GM23338 (cell line): Measurements from ENCODE around the gene SND1. TPM values are rescaled to one million over a fixed set of nuclear protein-coding genes. Genes with fewer than 3 reads are reported as not detected.

Experiments
- ATAC-seq: fragments of 200-7000 bp; cut with Tn5 transposase; 3 replicates; pipeline ENCODE4 v1.9.1; 2020
- DNase-seq: peaks from one replicate; pipeline ENCODE4 v3.0.0-alpha.2; 2015; ENCODE audit warnings: low spot score
- H2AFZ ChIP-seq: fragments of 200-600 bp; sonication (generic); 2 replicates; pipeline ENCODE4 v1.8.0; 2016; ENCODE audit warnings: antibody characterized with exemption, mild to moderate bottlenecking, moderate library complexity
- H3F3A ChIP-seq: fragments of 200-600 bp; sonication (generic); replicated peaks from 2 replicates; pipeline ENCODE4 v1.8.0; 2017; ENCODE audit warnings: antibody characterized with exemption, mixed run types, low read depth
- H3K27ac ChIP-seq: fragments of 200-600 bp; sonication (generic); 2 replicates; pipeline ENCODE4 v1.6.1; 2016; ENCODE audit warnings: low read depth
- H3K27me3 ChIP-seq: fragments of 200-600 bp; sonication (generic); 2 replicates; pipeline ENCODE4 v1.8.0; 2016; ENCODE audit warnings: mild to moderate bottlenecking, mixed run types, moderate library complexity; ENCODE audit not compliant: insufficient read depth
- H3K36me3 ChIP-seq: fragments of 200-600 bp; sonication (generic); 2 replicates; pipeline ENCODE4 v1.8.0; 2016; ENCODE audit warnings: mild to moderate bottlenecking; ENCODE audit not compliant: insufficient read depth
- H3K4me1 ChIP-seq: fragments of 200-600 bp; sonication (generic); 2 replicates; pipeline ENCODE4 v1.8.0; 2016; ENCODE audit warnings: mild to moderate bottlenecking, moderate library complexity; ENCODE audit not compliant: insufficient read depth
- H3K4me2 ChIP-seq: fragments of 200-600 bp; sonication (generic); 2 replicates; pipeline ENCODE4 v1.7.1; 2017; ENCODE audit warnings: mixed run types
- H3K4me3 ChIP-seq: fragments of 200-600 bp; sonication (generic); 2 replicates; pipeline ENCODE4 v1.6.1; 2016; ENCODE audit warnings: mixed run types
- H3K79me2 ChIP-seq: fragments of 200-600 bp; sonication (generic); replicated peaks from 2 replicates; pipeline ENCODE4 v1.8.0; 2017; ENCODE audit warnings: mild to moderate bottlenecking; ENCODE audit not compliant: insufficient read depth
- H3K9me2 ChIP-seq: fragments of 200-600 bp; sonication (generic); 2 replicates; pipeline ENCODE4 v1.8.0; 2017; ENCODE audit not compliant: insufficient read depth
- H4K20me1 ChIP-seq: fragments of 200-600 bp; sonication (generic); replicated peaks from 2 replicates; pipeline ENCODE4 v1.8.0; 2017; ENCODE audit warnings: mild to moderate bottlenecking; ENCODE audit not compliant: insufficient read depth
- H3K27ac Mint-ChIP-seq: 2 replicates; pipeline ENCODE4 v1.8.0; 2020; ENCODE audit warnings: inconsistent platforms, mild to moderate bottlenecking, moderate library complexity, mixed read lengths
- H3K27me3 Mint-ChIP-seq: 3 replicates; pipeline ENCODE4 v1.8.0; 2022; ENCODE audit warnings: low read depth, mild to moderate bottlenecking, moderate library complexity, mixed read lengths, inconsistent platforms; ENCODE audit not compliant: insufficient read depth, poor library complexity
- H3K36me3 Mint-ChIP-seq: 3 replicates; pipeline ENCODE4 v1.8.0; 2021; ENCODE audit warnings: low read depth, mild to moderate bottlenecking, inconsistent platforms, moderate library complexity, mixed read lengths
- H3K4me1 Mint-ChIP-seq: 3 replicates; pipeline ENCODE4 v1.8.0; 2020; ENCODE audit warnings: mild to moderate bottlenecking, inconsistent platforms, mixed read lengths
- H3K4me3 Mint-ChIP-seq: 3 replicates; pipeline ENCODE4 v1.8.0; 2021; ENCODE audit warnings: moderate library complexity, mild to moderate bottlenecking, inconsistent platforms, mixed read lengths
- H3K9me3 Mint-ChIP-seq: 3 replicates; pipeline ENCODE4 v1.8.0; 2020; ENCODE audit warnings: moderate library complexity, mild to moderate bottlenecking, inconsistent platforms, mixed read lengths
- ETS1 ChIP-seq: IDR thresholded peaks from 2 replicates; pipeline ENCODE4 v1.6.1; 2016; ENCODE audit warnings: antibody characterized with exemption
- NANOG ChIP-seq: IDR thresholded peaks from 2 replicates; pipeline ENCODE4 v1.6.1; 2016; ENCODE audit warnings: antibody characterized with exemption, borderline replicate concordance
- REST ChIP-seq: IDR thresholded peaks from one replicate; pipeline ENCODE4 v1.6.1; 2018; ENCODE audit warnings: antibody characterized with exemption; ENCODE audit not compliant: unreplicated experiment
- STAT1 ChIP-seq: IDR thresholded peaks from one replicate; pipeline ENCODE4 v1.6.1; 2016; ENCODE audit warnings: antibody characterized with exemption; ENCODE audit not compliant: unreplicated experiment
- ZNF114 ChIP-seq: fragments of 250-450 bp; sonication (Bioruptor Pico); IDR thresholded peaks from 2 replicates; pipeline ENCODE4 v1.5.0; 2020; ENCODE audit warnings: mild to moderate bottlenecking, moderate library complexity
- ZNF331 ChIP-seq: fragments of 250-450 bp; sonication (Bioruptor Pico); IDR thresholded peaks from 2 replicates; pipeline ENCODE4 v1.5.0; 2020; ENCODE audit warnings: low read depth, mild to moderate bottlenecking, moderate library complexity
- ZNF462 ChIP-seq: fragments of 250-450 bp; sonication (Bioruptor Pico); IDR thresholded peaks from 2 replicates; pipeline ENCODE4 v1.5.0; 2020; ENCODE audit warnings: mild to moderate bottlenecking, moderate library complexity
- polyA plus RNA-seq: library from polyadenylated mRNA; unstranded; fragments of >200 nt; fragmentation: Nextera tagmentation; extraction: Ambion mirVana; gene quantifications from 2 replicates; pipeline ENCODE4 v1.2.1, GENCODE V29; 2016
- total RNA-seq: library from RNA; depleted of rRNA; stranded (reverse); fragments of >200 nt; shearing (Covaris generic); gene quantifications from 2 replicates; pipeline ENCODE4 v1.2.3, GENCODE V29; 2014

The SND1 gene
- total and polyA plus RNA-seq, 2 experiments from 2014 or later = 107 to 254 TPM

GRCh38 chr7:128093614-128094570, 441.9 kb downstream of the SND1 start:
- ATAC-seq (no peak), DNase-seq (no peak)
- Histone ChIP-seq H4K20me1 (no peaks in the 10 kb centered on the region; the same call in none of the 2 replicates), H3K4me1 (no peaks in the 10 kb centered on the region), H3K4me2 (no peak overlapping the region), H3K27ac (no peak overlapping the region), H3K36me3 (no peaks in the 10 kb centered on the region; the same call in 1 of the 2 replicates), H3K4me3 (no peak overlapping the region), H3K79me2 (no peaks in the 10 kb centered on the region), H3K9me2 (no peaks in the 10 kb centered on the region), H3K27me3 (no peaks in the 10 kb centered on the region), H3F3A (no peaks in the 10 kb centered on the region), H2AFZ (no peak overlapping the region)
- peaks cover 6% of the 10 kb centered on the region; the same call in 2 of the 3 replicates for H3K4me1 Mint-ChIP-seq
- H3K36me3 Mint-ChIP-seq = peaks cover 36% of the 10 kb centered on the region
- peaks cover 16% of the 10 kb centered on the region for H3K27me3 Mint-ChIP-seq
- TF ChIP-seq ETS1 (no peak), ZNF114 (CRISPR knock-in tag) (no peak), REST (no peak), STAT1 (no peak), NANOG (no peak)
- H3K27ac Mint-ChIP-seq = peak overlapping the region; percentile 27; the same call in 1 of the 2 replicates
- H3K4me3 Mint-ChIP-seq = no peak overlapping the region
- H3K9me3 Mint-ChIP-seq = no peaks in the 10 kb centered on the region

GRCh38 chr7:128094686-128095085, 442.7 kb downstream of the SND1 start:
- DNase-seq (no peak), ATAC-seq (no peak)
- Histone ChIP-seq H3K4me1 (no peaks in the 10 kb centered on the region), H3K36me3 (no peaks in the 10 kb centered on the region; the same call in 1 of the 2 replicates), H3F3A (0 out of 2 replicates have a peak, but pooled peaks cover 3% of the 10 kb centered on the region), H2AFZ (no peak overlapping the region), H3K4me3 (no peak overlapping the region), H3K9me2 (no peaks in the 10 kb centered on the region), H3K79me2 (no peaks in the 10 kb centered on the region), H4K20me1 (no peaks in the 10 kb centered on the region; the same call in none of the 2 replicates), H3K27me3 (no peaks in the 10 kb centered on the region), H3K4me2 (no peak overlapping the region), H3K27ac (no peak overlapping the region)
- peaks cover 6% of the 10 kb centered on the region; the same call in 2 of the 3 replicates for H3K4me1 Mint-ChIP-seq
- H3K27ac Mint-ChIP-seq = no peak overlapping the region
- peaks cover 13% of the 10 kb centered on the region for H3K27me3 Mint-ChIP-seq
- peaks cover 30% of the 10 kb centered on the region for H3K36me3 Mint-ChIP-seq
- no peaks in the 10 kb centered on the region for H3K9me3 Mint-ChIP-seq
- no peak overlapping the region for H3K4me3 Mint-ChIP-seq
- no peak for TF ChIP-seq ZNF114 (CRISPR knock-in tag)
- no peak for TF ChIP-seq ZNF331
- TF ChIP-seq NANOG = no peak
- no peak for TF ChIP-seq STAT1
- TF ChIP-seq ETS1 = no peak
- TF ChIP-seq ZNF462 (CRISPR knock-in tag) = no peak
